GM23248 (cell line): ENCODE measurements around the gene GRB10. TPM values are rescaled to one million over a fixed set of nuclear protein-coding genes. Genes with fewer than 3 reads are reported as not detected.

Source experiments
- DNase-seq: peaks from one replicate; pipeline ENCODE4 v3.0.0-alpha.2; 2015
- H2AFZ ChIP-seq: fragments of 200-600 bp; sonication (generic); 2 replicates; pipeline ENCODE4 v1.6.1; 2016; ENCODE audit warnings: antibody characterized with exemption
- H3F3A ChIP-seq: fragments of 200-600 bp; sonication (generic); 2 replicates; pipeline ENCODE4 v1.6.1; 2016; ENCODE audit warnings: mild to moderate bottlenecking, antibody characterized with exemption, mixed run types; ENCODE audit not compliant: insufficient read depth
- H3K27ac ChIP-seq: fragments of 200-600 bp; sonication (generic); 2 replicates; pipeline ENCODE4 v1.5.1; 2016; ENCODE audit warnings: mild to moderate bottlenecking
- H3K27me3 ChIP-seq: fragments of 200-600 bp; sonication (generic); replicated peaks from 2 replicates; pipeline ENCODE4 v1.6.1; 2016; ENCODE audit warnings: mild to moderate bottlenecking; ENCODE audit not compliant: insufficient read depth
- H3K36me3 ChIP-seq: fragments of 200-600 bp; sonication (generic); 2 replicates; pipeline ENCODE4 v1.6.1; 2016; ENCODE audit warnings: low read depth, mild to moderate bottlenecking
- H3K4me1 ChIP-seq: fragments of 200-600 bp; sonication (generic); 2 replicates; pipeline ENCODE4 v1.6.1; 2016; ENCODE audit warnings: mild to moderate bottlenecking; ENCODE audit not compliant: insufficient read depth
- H3K4me2 ChIP-seq: fragments of 200-600 bp; sonication (generic); one replicate; pipeline ENCODE4 v1.6.1; 2016; ENCODE audit warnings: mild to moderate bottlenecking; ENCODE audit not compliant: unreplicated experiment
- H3K4me3 ChIP-seq: fragments of 200-600 bp; sonication (generic); 2 replicates; pipeline ENCODE4 v1.5.1; 2016; ENCODE audit warnings: mild to moderate bottlenecking
- H3K79me2 ChIP-seq: fragments of 200-600 bp; sonication (generic); 2 replicates; pipeline ENCODE4 v1.6.1; 2016; ENCODE audit warnings: mild to moderate bottlenecking; ENCODE audit not compliant: insufficient read depth
- H3K9ac ChIP-seq: fragments of 200-600 bp; sonication (generic); 2 replicates; pipeline ENCODE4 v1.6.1; 2016; ENCODE audit warnings: mild to moderate bottlenecking
- H3K9me2 ChIP-seq: fragments of 200-600 bp; sonication (generic); 2 replicates; pipeline ENCODE4 v1.6.1; 2016; ENCODE audit warnings: mixed run types, mild to moderate bottlenecking, moderate library complexity; ENCODE audit not compliant: insufficient read depth
- H3K9me3 ChIP-seq: fragments of 200-600 bp; sonication (generic); one replicate; pipeline ENCODE4 v1.6.1; 2017; ENCODE audit warnings: low read depth
- H4K20me1 ChIP-seq: fragments of 200-600 bp; sonication (generic); 2 replicates; pipeline ENCODE4 v1.6.0; 2016; ENCODE audit not compliant: insufficient read depth
- EZH2 ChIP-seq: fragments of 200-600 bp; sonication (generic); IDR thresholded peaks from 2 replicates; pipeline ENCODE4 v1.6.1; 2018; ENCODE audit warnings: antibody characterized with exemption, mild to moderate bottlenecking; ENCODE audit not compliant: insufficient read depth, poor library complexity, severe bottlenecking
- EZH2phosphoT487 ChIP-seq: fragments of 200-600 bp; sonication (generic); IDR thresholded peaks from 2 replicates; pipeline ENCODE4 v1.6.1; 2018; ENCODE audit warnings: antibody characterized with exemption, moderate library complexity, mild to moderate bottlenecking, low read depth; ENCODE audit not compliant: insufficient read depth
- WGBS, 2 experiments: methylation state at CpG; one replicate each; pipeline ENCODE4 v1.1.6; 2015 to 2017; ENCODE audit warnings: low lambda C conversion rate in 2 of 2, low coverage in 1 of 2; ENCODE audit errors: missing lambda C conversion rate in 2 of 2; 5-methylcytosine and 5-hydroxymethylcytosine counted together
- in situ Hi-C: fragments of 300-500 bp; cut with MboI; formaldehyde crosslinking; loops from 2 replicates; pipeline ENCODE4 v1.15.0; 2020
- polyA plus RNA-seq: library from polyadenylated mRNA; unstranded; fragments of >200 nt; fragmentation: Nextera tagmentation; extraction: Ambion mirVana; gene quantifications from 2 replicates; pipeline ENCODE4 v1.2.1, GENCODE V29; 2016
- total RNA-seq: library from RNA; depleted of rRNA; stranded (reverse); fragments of >200 nt; shearing (Covaris generic); gene quantifications from 2 replicates; pipeline ENCODE4 v1.2.3, GENCODE V29; 2014

The GRB10 gene
- total and polyA plus RNA-seq, 2 experiments from 2014 or later, result 12.9 to 25.9 TPM

DNA sequence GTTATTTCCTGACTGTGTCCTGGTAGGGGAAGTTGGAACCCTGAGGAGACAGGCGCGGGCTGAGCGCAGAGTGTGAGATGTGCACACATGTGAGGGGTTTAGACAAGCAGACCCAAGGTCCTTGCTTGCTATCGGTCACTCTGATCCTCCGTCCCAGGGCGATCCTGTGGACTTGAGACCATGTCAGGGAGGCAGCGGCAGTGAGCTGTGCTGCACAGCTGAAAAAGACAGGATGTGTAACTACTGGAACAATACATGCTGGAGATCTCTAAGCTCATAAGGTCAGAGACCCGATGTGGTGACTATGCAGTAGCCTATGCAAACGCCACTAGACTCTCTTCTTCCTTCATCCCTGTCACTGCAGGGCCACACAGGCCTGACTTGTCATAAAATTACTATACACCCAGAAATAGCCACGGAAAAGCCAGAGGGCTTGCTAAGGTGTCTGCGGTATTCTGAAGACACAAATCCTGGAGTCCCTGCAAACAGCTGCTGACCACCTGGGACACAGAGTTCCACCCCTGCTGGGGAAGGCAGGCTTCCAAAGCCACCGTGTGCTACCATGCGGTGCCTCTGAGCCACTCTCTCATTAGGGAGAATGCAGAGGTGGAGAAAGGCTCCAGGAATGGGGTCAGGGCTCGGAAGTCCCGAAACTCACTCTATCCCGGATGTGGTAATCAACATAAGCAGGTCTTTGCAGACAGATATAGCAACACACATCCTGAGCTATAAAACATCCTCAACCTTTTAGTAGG, 126.4 kb downstream of the GRB10 start:
- no peaks in the 10 kb centered on the region for H3K36me3 ChIP-seq
- DNase-seq, result no peak
- no peak overlapping the region for H3K4me2 ChIP-seq
- no peak for TF ChIP-seq EZH2phosphoT487
- no peak for TF ChIP-seq EZH2
- H3K4me3 ChIP-seq, result no peak overlapping the region
- no peak overlapping the region for H2AFZ ChIP-seq
- H3K4me1 ChIP-seq, result peaks cover 33% of the 10 kb centered on the region
- 85 to 86% methylated on average over 16 of the region's 16 CpGs for WGBS, 2 experiments
- no peak overlapping the region for H3K27ac ChIP-seq
- H3K9me3 ChIP-seq, result no peaks in the 10 kb centered on the region
- H3F3A ChIP-seq, result peaks cover 30% of the 10 kb centered on the region
- H3K9me2 ChIP-seq, result no peaks in the 10 kb centered on the region
- H4K20me1 ChIP-seq, result peaks cover 5% of the 10 kb centered on the region; the same call in 1 of the 2 replicates
- no peaks in the 10 kb centered on the region for H3K27me3 ChIP-seq
- H3K9ac ChIP-seq, result no peak overlapping the region
- in situ Hi-C loops, result no loop called here
- H3K79me2 ChIP-seq, result no peaks in the 10 kb centered on the region

DNA sequence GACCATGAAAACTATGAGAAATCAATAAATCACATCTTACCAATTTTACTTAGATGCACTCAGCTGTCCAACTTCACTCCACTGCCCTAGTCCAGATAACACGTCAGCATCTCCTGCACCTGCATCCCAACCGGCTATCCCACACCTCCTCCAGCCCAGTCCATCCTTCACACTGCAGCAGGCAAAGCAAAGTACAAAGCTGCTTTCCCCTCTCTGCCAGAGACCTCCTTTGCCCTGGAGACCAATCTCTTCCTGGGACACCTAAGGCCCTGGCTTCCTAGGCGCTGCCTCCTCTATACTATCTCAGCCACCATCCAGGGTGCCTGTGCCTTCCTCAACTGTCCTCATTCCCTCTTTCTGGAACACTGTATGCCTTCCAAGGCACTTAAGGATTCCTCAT, 127.2 kb downstream of the GRB10 start:
- in situ Hi-C loops, result no loop called here
- whole genome bisulfite sequencing, 2 experiments, result 97 to 98% methylated on average over 3 of the region's 3 CpGs
- H3F3A ChIP-seq, result peaks cover 30% of the 10 kb centered on the region
- H4K20me1 ChIP-seq, result peaks cover 5% of the 10 kb centered on the region; the same call in 1 of the 2 replicates
- no peak overlapping the region for H3K27ac ChIP-seq
- no peak overlapping the region for H2AFZ ChIP-seq
- no peaks in the 10 kb centered on the region for H3K27me3 ChIP-seq
- no peaks in the 10 kb centered on the region for H3K9me3 ChIP-seq
- no peak overlapping the region for H3K9ac ChIP-seq
- H3K4me3 ChIP-seq, result no peak overlapping the region
- no peaks in the 10 kb centered on the region for H3K79me2 ChIP-seq
- DNase-seq, result no peak
- no peak overlapping the region for H3K4me2 ChIP-seq
- H3K36me3 ChIP-seq, result no peaks in the 10 kb centered on the region
- peaks cover 33% of the 10 kb centered on the region for H3K4me1 ChIP-seq
- TF ChIP-seq EZH2 (no peak), EZH2phosphoT487 (no peak)
- H3K9me2 ChIP-seq, result no peaks in the 10 kb centered on the region

DNA sequence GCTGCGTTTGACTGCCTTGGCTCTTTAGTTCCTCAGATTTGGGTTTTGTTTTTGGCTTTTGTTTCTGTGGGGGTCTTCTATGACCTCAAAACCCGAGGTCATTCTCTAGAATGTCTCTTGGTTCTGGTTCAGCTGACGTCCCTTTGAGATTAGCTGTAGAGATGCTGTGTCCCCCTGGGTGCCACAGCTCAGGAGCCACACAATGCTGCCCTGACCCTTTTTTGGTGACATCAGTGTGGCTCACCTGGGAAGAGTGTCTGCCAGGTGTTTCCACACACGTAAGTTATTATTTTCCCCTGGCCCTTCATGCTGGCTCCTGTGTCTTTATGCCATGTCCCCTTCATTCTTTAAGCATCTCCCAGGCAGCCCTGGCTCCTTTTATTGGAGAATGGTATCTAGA, 127.7 kb downstream of the GRB10 start:
- Histone ChIP-seq H3K9me3 (no peaks in the 10 kb centered on the region), H2AFZ (no peak overlapping the region), H3K4me3 (no peak overlapping the region), H3K27ac (no peak overlapping the region), H3K9me2 (no peaks in the 10 kb centered on the region), H3K79me2 (no peaks in the 10 kb centered on the region), H3F3A (peaks cover 30% of the 10 kb centered on the region), H3K9ac (no peak overlapping the region), H3K4me2 (no peak overlapping the region), H4K20me1 (peaks cover 5% of the 10 kb centered on the region; the same call in 1 of the 2 replicates), H3K4me1 (peaks cover 33% of the 10 kb centered on the region), H3K27me3 (no peaks in the 10 kb centered on the region), H3K36me3 (no peaks in the 10 kb centered on the region)
- in situ Hi-C loops, result no loop called here
- 98 to 99% methylated on average over 4 of the region's 4 CpGs for WGBS, 2 experiments
- DNase-seq, result no peak
- TF ChIP-seq EZH2phosphoT487 (no peak), EZH2 (no peak)

DNA sequence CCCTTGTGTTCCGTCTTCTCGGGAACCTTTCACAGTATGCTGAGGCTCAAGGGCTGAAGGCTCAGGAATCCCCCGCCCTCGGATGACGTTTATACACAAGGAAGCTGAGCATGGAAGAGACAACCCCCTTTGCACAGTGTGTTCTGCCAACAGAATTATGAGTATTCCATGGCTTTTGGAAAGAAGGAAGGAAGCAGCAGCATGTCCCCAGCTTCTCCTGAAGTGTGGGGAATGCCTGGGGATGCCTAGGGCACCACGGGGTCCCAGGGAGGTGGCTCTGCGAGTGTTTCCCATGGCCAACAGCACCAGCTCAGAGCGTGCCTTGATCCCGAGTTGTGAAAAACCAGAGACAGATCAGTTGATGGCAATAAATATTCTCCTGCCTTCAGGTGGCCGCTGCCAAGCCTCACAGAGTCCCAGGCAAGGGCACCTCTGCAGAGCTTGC, 128.7 kb downstream of the GRB10 start:
- Histone ChIP-seq H3K9me3 (no peaks in the 10 kb centered on the region), H3K4me2 (peak overlapping the region; percentile 57), H3K27me3 (no peaks in the 10 kb centered on the region), H3K4me3 (no peak overlapping the region), H3K27ac (no peak overlapping the region), H3K9ac (no peak overlapping the region; the same call in 1 of the 2 replicates), H3K36me3 (no peaks in the 10 kb centered on the region), H3K4me1 (peaks cover 33% of the 10 kb centered on the region), H3K79me2 (no peaks in the 10 kb centered on the region), H4K20me1 (peaks cover 5% of the 10 kb centered on the region; the same call in 1 of the 2 replicates), H3K9me2 (no peaks in the 10 kb centered on the region), H2AFZ (no peak overlapping the region), H3F3A (peaks cover 30% of the 10 kb centered on the region)
- WGBS, 2 experiments, result 31 to 33% methylated on average over 10 of the region's 10 CpGs
- DNase-seq, result peak; percentile 74
- no peak for TF ChIP-seq EZH2
- no peak for TF ChIP-seq EZH2phosphoT487
- in situ Hi-C loops, result no loop called here
